ENCODE results near the gene SYNE3.

Gene SYNE3

DNA sequence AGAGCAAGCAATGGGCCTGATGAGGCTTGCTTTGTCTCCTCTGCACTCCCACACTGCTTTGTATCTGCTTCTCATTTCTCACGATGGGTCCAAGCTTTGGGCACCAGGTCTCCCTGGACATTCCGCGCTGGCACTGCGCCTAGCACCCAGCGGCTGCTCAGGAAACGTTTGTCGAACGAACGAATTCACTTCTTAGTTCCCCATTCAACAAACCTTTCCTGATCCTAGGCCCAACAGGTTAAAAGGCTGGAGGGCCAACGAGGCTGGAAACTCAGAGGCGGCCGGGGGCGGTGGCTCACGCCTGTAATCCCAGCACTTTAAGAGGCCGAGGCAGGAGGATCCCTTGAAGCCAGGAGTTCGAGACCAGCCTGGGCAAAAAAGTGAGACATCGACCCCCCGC is 17.4 kb upstream of the SYNE3 start:
- Histone ChIP-seq H3F3A (ENCODE audit: insufficient read depth) (peaks cover 14% of the 10 kb centered on the region), H3K27me3 (ENCODE audit: low read length) (no peaks in the 10 kb centered on the region), H3K79me2 (ENCODE audit: insufficient read depth, low read length) (peaks cover 68% of the 10 kb centered on the region), H3K9ac (ENCODE audit: low read length) (peak overlapping the region; percentile 82), H4K20me1 (ENCODE audit: low read depth, low read length) (no peaks in the 10 kb centered on the region), H3K36me3 (ENCODE audit: low read length) (0 out of 2 replicates have a peak, but pooled peaks cover 3% of the 10 kb centered on the region), H2AFZ (ENCODE audit: low read depth, low read length, severe bottlenecking) (no peak overlapping the region), H3K4me2 (ENCODE audit: low read depth, low read length, poor library complexity, severe bottlenecking) (peak overlapping the region; percentile 84), H3K9me2 (replicated peaks; ENCODE audit: insufficient read depth, low read length) (no peaks in the 10 kb centered on the region), H3K9me3 (ENCODE audit: insufficient read depth, low read length) (no peaks in the 10 kb centered on the region), H3K27ac (ENCODE audit: low read depth, low read length) (peak overlapping the region; percentile 77), H3K4me3 (ENCODE audit: insufficient read depth, low read length, poor library complexity, severe bottlenecking) (peak overlapping the region; percentile 78)
- no peak for TF ChIP-seq EZH2phosphoT487 (conservative IDR thresholded peaks at IDR 0.05; ENCODE audit: low read length)
- TF ChIP-seq, protein P1, sequence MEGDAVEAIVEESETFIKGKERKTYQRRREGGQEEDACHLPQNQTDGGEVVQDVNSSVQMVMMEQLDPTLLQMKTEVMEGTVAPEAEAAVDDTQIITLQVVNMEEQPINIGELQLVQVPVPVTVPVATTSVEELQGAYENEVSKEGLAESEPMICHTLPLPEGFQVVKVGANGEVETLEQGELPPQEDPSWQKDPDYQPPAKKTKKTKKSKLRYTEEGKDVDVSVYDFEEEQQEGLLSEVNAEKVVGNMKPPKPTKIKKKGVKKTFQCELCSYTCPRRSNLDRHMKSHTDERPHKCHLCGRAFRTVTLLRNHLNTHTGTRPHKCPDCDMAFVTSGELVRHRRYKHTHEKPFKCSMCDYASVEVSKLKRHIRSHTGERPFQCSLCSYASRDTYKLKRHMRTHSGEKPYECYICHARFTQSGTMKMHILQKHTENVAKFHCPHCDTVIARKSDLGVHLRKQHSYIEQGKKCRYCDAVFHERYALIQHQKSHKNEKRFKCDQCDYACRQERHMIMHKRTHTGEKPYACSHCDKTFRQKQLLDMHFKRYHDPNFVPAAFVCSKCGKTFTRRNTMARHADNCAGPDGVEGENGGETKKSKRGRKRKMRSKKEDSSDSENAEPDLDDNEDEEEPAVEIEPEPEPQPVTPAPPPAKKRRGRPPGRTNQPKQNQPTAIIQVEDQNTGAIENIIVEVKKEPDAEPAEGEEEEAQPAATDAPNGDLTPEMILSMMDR (IDR thresholded peaks at IDR 0.05; ENCODE audit: insufficient read depth, low read length, poor library complexity, severe bottlenecking): no peak

DNA sequence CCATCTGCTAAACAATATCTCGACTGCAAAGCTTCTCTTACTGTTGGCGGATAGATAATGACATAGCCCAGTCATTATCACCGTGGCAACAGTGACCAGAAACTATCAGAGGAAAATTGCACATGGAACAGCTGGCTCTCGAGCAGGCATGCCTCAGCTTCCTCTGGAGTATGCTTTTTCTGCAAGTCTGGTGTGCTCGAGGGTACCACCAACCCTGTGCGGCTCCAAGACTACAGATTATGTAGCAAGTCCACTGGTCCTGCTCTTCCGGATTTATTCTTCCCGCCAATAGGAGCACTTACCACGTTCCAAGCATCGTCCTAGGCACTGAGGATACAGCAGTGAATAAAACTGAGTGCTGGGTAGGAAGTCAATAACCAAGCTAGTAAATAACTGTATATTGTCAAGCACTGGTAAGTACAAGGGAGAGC is 17.0 kb upstream of the SYNE3 start:
- H3K36me3 ChIP-seq (ENCODE audit: low read length): 0 out of 2 replicates have a peak, but pooled peaks cover 3% of the 10 kb centered on the region
- no peaks in the 10 kb centered on the region for H4K20me1 ChIP-seq (ENCODE audit: low read depth, low read length)
- H3K4me3 ChIP-seq (ENCODE audit: insufficient read depth, low read length, poor library complexity, severe bottlenecking): peak overlapping the region; percentile 78
- H3K9me3 ChIP-seq (ENCODE audit: insufficient read depth, low read length): no peaks in the 10 kb centered on the region
- peak overlapping the region; percentile 84 for H3K4me2 ChIP-seq (ENCODE audit: low read depth, low read length, poor library complexity, severe bottlenecking)
- H3K79me2 ChIP-seq (ENCODE audit: insufficient read depth, low read length): peaks cover 64% of the 10 kb centered on the region
- TF ChIP-seq, protein P1 (IDR thresholded peaks at IDR 0.05; ENCODE audit: insufficient read depth, low read length, poor library complexity, severe bottlenecking): no peak
- TF ChIP-seq EZH2phosphoT487 (conservative IDR thresholded peaks at IDR 0.05; ENCODE audit: low read length): no peak
- H3K27ac ChIP-seq (ENCODE audit: low read depth, low read length): peak overlapping the region; percentile 77
- H3K27me3 ChIP-seq (ENCODE audit: low read length): no peaks in the 10 kb centered on the region
- H2AFZ ChIP-seq (ENCODE audit: low read depth, low read length, severe bottlenecking): no peak overlapping the region
- H3K9ac ChIP-seq (ENCODE audit: low read length): peak overlapping the region; percentile 82
- H3K9me2 ChIP-seq (replicated peaks; ENCODE audit: insufficient read depth, low read length): no peaks in the 10 kb centered on the region
- peaks cover 14% of the 10 kb centered on the region for H3F3A ChIP-seq (ENCODE audit: insufficient read depth)

DNA sequence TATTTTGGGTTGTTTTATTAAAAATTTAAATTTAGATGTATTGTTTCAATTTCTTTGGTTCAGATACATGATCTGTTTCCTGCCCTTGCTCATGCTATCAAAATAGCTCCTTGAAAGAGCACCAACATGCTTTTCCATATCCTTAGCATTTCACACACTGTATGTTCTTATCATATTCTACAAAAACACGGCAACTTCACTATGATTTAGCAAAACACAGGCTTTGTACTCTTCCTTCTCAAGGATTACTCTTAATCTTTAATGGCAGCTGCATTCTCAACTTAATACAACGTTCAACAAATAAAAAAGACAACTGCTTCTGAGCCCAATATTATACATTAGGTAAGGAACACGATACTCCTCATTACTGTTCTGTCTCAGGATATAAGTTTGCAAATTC is 15.5 kb upstream of the SYNE3 start:
- no peaks in the 10 kb centered on the region for H3K9me3 ChIP-seq (ENCODE audit: insufficient read depth, low read length)
- 0 out of 2 replicates have a peak, but pooled peaks cover 3% of the 10 kb centered on the region for H3K36me3 ChIP-seq (ENCODE audit: low read length)
- peak overlapping the region; percentile 84 for H3K4me2 ChIP-seq (ENCODE audit: low read depth, low read length, poor library complexity, severe bottlenecking)
- no peaks in the 10 kb centered on the region for H3K27me3 ChIP-seq (ENCODE audit: low read length)
- peaks cover 14% of the 10 kb centered on the region for H3F3A ChIP-seq (ENCODE audit: insufficient read depth)
- H2AFZ ChIP-seq (ENCODE audit: low read depth, low read length, severe bottlenecking): no peak overlapping the region
- peak overlapping the region; percentile 82 for H3K9ac ChIP-seq (ENCODE audit: low read length)
- no peak for TF ChIP-seq EZH2phosphoT487 (conservative IDR thresholded peaks at IDR 0.05; ENCODE audit: low read length)
- TF ChIP-seq, protein P1 (IDR thresholded peaks at IDR 0.05; ENCODE audit: insufficient read depth, low read length, poor library complexity, severe bottlenecking): no peak
- no peak overlapping the region for H3K27ac ChIP-seq (ENCODE audit: low read depth, low read length)
- no peaks in the 10 kb centered on the region for H4K20me1 ChIP-seq (ENCODE audit: low read depth, low read length)
- H3K79me2 ChIP-seq (ENCODE audit: insufficient read depth, low read length): peaks cover 50% of the 10 kb centered on the region
- no peaks in the 10 kb centered on the region for H3K9me2 ChIP-seq (replicated peaks; ENCODE audit: insufficient read depth, low read length)
- peak overlapping the region; percentile 78 for H3K4me3 ChIP-seq (ENCODE audit: insufficient read depth, low read length, poor library complexity, severe bottlenecking)

Data from SU-DHL-6 (cell line).